ENCODE data around the gene NEU2.

- no peak for TF ChIP-seq POLR2AphosphoS5 (IDR thresholded peaks at IDR 0.05; ENCODE audit: low read depth, low read length)
- TF ChIP-seq SIN3A (IDR thresholded peaks at IDR 0.05; ENCODE audit: borderline replicate concordance, insufficient read depth, low read length), result no peak
- no peak for TF ChIP-seq REST (IDR thresholded peaks at IDR 0.05; ENCODE audit: insufficient read depth in 1 of 2, low read depth in 2 of 2, low read length in 2 of 2)
- TF ChIP-seq TAF1 (IDR thresholded peaks at IDR 0.05; ENCODE audit: borderline replicate concordance, insufficient read depth, low read length), result no peak
- TF ChIP-seq FOXP2 (optimal IDR thresholded peaks at IDR 0.05; ENCODE audit: borderline replicate concordance, extremely low read depth, extremely low read length, insufficient read depth), result no peak
These were observed 18.8 kb upstream of the NEU2 start for GRCh38 chr2:233013650-233014049.
